GM21786 (cell line): ENCODE data around the gene OR5B2.
"Not testable (repeated sequence)": the region's sequence is repeated elsewhere in the genome, so short reads cannot be mapped to it uniquely, and the experiment has no call there.

Source experiments
- ATAC-seq: cut with Tn5 transposase; IDR thresholded peaks from one replicate; pipeline ENCODE4 v1.9.1; 2021; ENCODE audit not compliant: unreplicated experiment

OR5B2 gene

GRCh38 chr11:58428021-58428420 is at the start of gene OR5B2:
Gene OR5B2 (minus strand): TSS chr11:58428121. CDS start chr11:58423261, 4,860 bp downstream.
- ATAC-seq: no peak

DNA sequence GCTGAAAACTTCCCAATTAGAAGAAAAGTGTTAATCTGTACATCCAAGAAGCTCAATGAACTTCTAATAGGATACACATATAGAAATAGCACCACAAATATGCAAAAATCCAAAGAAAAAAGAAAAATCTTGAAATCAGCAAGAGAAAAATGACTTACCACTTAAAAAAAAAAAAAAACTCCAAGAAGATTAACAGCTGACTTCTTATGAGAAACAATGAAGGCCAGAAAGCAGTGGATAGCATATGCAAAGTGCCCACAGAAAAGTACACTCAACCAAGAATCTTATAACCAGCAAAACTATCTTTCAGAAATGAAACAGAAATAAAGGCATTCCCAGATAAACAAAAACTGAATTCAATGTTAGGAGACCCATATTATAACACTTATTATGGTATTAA is 44.0 kb upstream of the OR5B2 start:
- no peak for ATAC-seq

DNA sequence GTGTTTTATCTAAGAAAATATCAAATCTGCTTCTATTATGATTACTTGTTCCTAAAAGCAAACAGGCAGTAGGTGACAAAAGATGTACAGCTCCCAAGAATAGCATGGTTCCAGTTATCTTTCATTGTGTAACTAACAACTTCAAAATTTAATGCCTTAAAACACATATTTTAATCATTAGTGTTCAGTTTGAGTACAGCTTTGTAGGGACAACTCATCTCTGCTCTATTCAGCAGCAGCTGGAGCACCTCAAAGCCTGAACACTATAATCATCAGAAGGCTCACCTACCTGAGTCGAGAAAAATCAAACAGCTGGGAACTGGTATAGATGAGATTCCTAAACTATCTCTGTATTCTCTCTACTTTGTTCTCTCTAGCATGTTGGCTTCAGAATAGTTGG is 38.4 kb upstream of the OR5B2 start:
- ATAC-seq: no peak

GRCh38 chr11:58465690-58466089 is 37.8 kb upstream of the OR5B2 start:
- ATAC-seq: no peak

DNA sequence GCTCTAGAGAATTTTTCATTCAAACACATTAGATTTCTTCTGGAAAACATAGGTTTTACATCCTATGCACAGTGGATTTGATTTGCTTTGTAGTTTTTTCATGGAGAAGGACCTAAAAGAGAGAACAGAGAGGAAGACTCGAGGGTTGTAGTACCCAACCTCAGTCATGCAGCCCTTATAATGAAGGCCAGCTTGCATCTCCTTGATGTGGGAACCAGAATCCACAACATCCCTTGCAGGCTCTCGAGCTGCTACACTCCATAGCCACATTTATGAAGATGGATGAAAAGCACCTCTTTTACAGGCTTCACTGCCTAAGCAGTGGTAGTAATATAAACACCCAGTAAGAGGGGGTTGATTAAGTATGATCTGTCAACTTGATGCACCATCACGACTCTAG is 23.7 kb upstream of the OR5B2 start:
- ATAC-seq: no peak

DNA sequence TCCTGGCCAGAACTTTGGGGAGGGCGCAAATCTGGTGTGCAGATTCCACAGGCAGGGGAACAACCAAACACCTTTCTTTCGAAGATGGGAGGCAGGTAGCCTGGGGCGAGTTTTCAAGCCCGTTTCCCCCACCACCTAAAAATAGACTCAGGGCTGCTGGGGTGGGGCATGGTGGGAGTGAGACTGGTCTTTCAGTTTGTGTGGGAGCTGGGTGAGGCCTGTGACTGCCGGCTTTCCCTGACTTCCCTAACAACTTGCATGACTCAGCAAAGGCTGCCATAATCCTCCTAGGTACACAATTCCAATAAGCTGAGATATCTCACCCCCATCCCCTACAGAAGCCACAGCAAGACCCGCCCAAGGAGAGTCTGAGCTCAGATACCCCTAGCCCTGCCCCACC is 18.4 kb upstream of the OR5B2 start:
- ATAC-seq: no peak

- ATAC-seq: no peak
Measured at GRCh38 chr11:58444300-58444699, 16.4 kb upstream of the OR5B2 start.

- no peak for ATAC-seq
Measured at GRCh38 chr11:58442136-58442535, 14.2 kb upstream of the OR5B2 start, which contains the start of gene OR5B12. Gene OR5B12 (minus strand): TSS chr11:58442236. CDS start chr11:58440151, 2,085 bp downstream.

DNA sequence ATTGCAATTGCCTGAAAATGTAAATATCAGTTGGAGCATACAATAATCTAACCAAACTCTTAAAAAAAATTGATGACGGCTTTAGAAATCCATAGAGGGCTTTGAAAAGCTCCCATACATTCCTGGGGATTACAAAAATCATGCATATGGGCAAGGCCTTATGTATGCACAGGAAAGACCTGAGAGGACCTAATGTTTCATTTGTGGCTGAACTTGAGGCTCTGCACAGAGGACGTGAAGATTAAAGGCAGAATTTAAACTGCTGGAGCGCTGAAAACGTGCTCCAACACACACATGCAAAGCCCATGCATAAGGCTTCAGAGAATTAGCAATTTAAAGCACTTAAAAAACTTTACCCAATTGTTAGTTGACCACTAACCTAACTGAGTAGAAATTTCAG is 10.6 kb upstream of the OR5B2 start:
- no peak for ATAC-seq

DNA sequence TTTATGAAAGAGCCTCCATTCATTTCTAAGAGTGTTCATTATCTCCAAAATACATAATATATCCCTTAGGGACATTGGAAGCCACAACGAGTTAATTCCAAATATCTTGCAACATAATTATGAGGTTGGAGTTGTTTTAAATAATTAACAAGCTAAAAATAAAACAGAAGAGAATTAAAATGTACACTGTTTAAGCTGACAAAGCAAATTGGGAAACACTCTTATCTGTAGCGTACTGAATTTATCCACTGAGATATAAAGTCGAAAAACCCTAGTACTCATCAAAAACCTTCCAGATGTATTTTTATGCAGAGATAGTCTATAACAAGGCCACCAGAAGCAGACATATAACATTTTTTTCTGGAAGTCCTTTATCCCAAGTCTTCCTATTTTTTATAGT is 6.3 kb upstream of the OR5B2 start:
- no peak for ATAC-seq

- ATAC-seq: peak; percentile 72
Measured at GRCh38 chr11:58433638-58434203, 5.8 kb upstream of the OR5B2 start.

DNA sequence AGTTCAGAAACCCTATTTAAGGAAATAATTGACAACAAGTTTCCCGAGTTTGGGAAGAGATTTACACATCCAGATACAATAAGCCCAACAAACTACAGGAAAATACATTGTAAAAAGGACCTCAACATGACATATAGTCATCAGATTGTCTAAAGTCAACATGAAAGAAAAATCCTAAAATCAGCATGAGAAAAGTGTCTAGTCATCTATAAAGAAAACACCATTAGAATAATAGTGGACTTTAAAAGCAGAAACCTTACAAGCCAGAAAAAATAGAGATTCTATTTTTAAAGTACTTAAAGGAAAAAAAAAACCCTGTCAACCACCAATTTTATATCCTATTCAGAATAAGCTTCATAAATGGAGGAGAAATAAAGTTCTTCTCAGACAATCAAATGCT is 1.4 kb upstream of the OR5B2 start:
- no peak for ATAC-seq

DNA sequence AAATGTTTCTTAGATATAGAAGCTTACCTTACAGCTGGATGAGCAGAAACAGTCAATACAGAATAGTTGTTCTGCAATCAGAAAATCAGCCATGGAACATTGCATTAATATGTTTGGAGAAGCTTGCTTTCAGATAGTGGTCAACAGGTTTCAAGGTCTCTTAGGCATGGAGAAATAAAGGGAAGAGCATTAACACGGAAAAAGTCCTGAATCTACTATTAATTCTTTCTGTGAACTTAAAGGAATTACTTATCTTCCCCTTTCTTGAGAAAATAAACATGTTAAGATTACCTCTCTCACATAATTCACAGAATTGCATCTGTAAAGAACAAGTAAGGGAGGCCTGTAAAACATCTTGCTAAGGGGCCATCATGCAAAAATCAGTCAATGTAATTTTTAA is 21.1 kb downstream of the OR5B2 start, which contains the start of gene OR5B3:
Gene OR5B3 (minus strand): TSS at position 101 of the 400 bp plus-strand sequence. CDS start 3,465 bp downstream, outside the sequence.
- no peak for ATAC-seq

DNA sequence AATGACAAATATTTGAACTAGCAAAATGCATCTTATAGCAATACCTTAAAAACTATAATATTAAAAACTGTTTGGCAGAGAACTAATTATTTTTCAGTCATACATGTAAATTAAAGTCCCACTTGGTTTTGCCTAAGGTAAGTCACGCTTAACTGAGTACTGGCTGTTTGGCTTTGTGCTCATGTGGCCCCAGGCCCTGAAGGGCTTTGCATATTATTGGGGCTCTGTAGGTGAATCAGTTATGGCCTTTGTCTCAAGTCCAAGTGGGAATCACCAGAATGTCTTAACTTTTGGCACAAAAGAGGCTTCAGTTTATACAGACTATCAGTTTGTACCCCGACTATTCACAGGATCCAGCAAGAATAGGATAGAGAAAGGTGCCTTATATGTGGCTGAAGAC is 28.3 kb downstream of the OR5B2 start:
- not testable (repeated sequence) for ATAC-seq

GRCh38 chr11:58395581-58395980 is 32.3 kb downstream of the OR5B2 start:
- ATAC-seq: no peak

DNA sequence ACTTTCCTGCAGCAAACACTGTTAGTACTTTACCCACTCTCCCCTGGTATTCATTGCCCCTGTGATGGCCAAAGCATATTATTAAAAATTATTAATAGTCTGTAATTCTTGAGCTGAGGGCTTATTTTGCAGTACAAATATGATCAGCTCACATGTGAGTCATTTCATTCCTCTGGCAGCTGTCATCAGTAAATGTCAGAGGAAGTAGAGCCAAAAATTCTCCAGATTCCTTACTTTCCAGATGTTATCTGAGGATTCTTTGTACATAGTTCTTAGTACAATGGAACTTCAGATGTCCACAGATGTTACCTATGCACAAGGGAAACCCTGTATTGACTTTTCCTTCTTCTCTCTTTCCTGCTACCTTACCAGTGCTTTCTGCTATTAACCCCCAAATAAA is 33.7 kb downstream of the OR5B2 start:
- ATAC-seq: no peak

GRCh38 chr11:58392746-58393145 is 35.2 kb downstream of the OR5B2 start:
- ATAC-seq: no peak

DNA sequence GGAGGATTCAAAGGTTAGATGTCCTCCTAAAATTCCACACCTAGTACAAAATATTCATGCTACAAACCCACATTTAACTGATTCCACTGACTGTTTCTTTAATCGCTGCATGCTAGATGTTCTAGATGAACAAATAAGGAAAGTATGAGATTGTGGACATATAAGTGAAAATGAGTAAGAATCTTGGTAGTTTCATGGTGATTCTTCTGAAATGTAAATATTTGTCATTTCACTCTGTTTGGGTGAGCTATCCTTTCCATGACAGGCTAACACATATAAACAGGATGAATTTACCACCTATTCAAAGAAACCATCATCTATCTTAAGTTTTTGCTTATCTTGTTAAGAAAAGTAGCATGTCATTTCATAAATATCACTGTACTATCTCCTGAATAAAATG is 36.0 kb downstream of the OR5B2 start:
- ATAC-seq: no peak

DNA sequence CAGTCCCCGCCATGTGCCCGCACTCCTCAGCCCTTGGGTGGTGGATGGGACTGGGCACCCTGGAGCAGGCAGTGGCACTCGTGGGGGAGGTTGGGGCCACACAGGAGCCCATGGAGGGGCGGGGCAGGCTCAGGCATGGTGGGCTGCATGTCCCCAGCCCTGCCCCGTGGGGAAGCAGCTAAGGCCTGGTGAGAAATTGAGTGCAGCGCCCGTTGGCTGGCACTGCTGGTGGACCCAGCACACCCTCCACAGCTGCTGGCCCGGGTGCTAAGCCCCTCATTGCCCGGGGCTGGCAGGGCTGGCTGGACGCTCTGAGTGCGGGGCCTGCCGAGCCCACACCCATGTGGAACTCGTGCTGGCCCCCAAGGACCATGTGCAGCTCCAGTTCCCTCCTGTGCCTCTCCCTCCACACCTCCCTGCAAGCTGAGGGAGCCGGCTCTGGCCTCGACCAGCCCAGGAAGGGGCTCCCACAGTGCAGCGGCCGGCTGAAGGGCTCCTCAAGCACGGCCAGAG is 37.3 kb downstream of the OR5B2 start:
- ATAC-seq: no peak
